Endothelial cell of umbilical vein (primary cell): ENCODE data around the gene PLA2G1B. TPM values are rescaled to one million over a fixed set of nuclear protein-coding genes. Genes with fewer than 3 reads are reported as not detected.

Experiments
- BruUV-seq: library from RNA; stranded (reverse); fragments of 400-500 nt; replicated peaks from 2 replicates; lab custom pipeline; 2021; lab: Mats Ljungman, UMichigan
- CTCF ChIA-PET: fragments of 300-600, 350-600 bp; sonication (Branson Sonifier 250); formaldehyde crosslinking; loops from one replicate; lab custom pipeline; 2021; ENCODE audit warnings: antibody characterized with exemption, inconsistent platforms; lab: Charles Lee
- POLR2A ChIA-PET: fragments of 300-600, 350-600 bp; sonication (Branson Sonifier 250); formaldehyde crosslinking; loops from one replicate; lab custom pipeline; 2021; ENCODE audit warnings: antibody characterized with exemption, inconsistent platforms; lab: Charles Lee
- DNase-seq: peaks from one replicate; pipeline ENCODE4 v3.0.0-alpha.2; 2011; ENCODE audit warnings: low read depth, low spot score
- FAIRE-seq: peaks from 2 replicates; lab custom pipeline; 2011; peaks lifted over from hg19 to GRCh38; lab: Jason Lieb, UNC
- H2AFZ ChIP-seq: 2 replicates; pipeline ENCODE4 v1.6.0; 2012; ENCODE audit warnings: low read depth, low read length, control low read depth, inconsistent platforms
- H3K27ac ChIP-seq: 2 replicates; pipeline ENCODE4 v1.5.1; 2011; ENCODE audit warnings: low read depth, mild to moderate bottlenecking, control low read depth, low read length, moderate library complexity; ENCODE audit not compliant: insufficient read depth
- H3K27me3 ChIP-seq, 2 experiments: 2 replicates each; pipeline versions ENCODE4 v1.6.0 to v1.6.1; 2011; ENCODE audit warnings: low read length in 2 of 2, mixed read lengths in 1 of 2; ENCODE audit not compliant: control insufficient read depth in 2 of 2, insufficient read depth in 2 of 2
- H3K36me3 ChIP-seq, 2 experiments: 2 replicates in 1 of 2; 3 replicates in 1 of 2; pipeline ENCODE4 v1.5.1; 2011; ENCODE audit warnings: low read length in 2 of 2, mild to moderate bottlenecking in 1 of 2, moderate library complexity in 1 of 2; ENCODE audit not compliant: control insufficient read depth in 2 of 2, insufficient read depth in 2 of 2; ENCODE audit errors: extremely low read depth in 1 of 2
- H3K4me1 ChIP-seq: 3 replicates; pipeline ENCODE4 v1.5.1; 2011; ENCODE audit warnings: mild to moderate bottlenecking, low read length; ENCODE audit not compliant: control insufficient read depth, insufficient read depth; ENCODE audit errors: extremely low read depth
- H3K4me2 ChIP-seq: 2 replicates; pipeline ENCODE4 v1.6.1; 2011; ENCODE audit warnings: low read length, control low read depth, mixed read lengths; ENCODE audit not compliant: insufficient read depth
- H3K4me3 ChIP-seq, 3 experiments: fragments of 200-600 bp in 1 of 3; sonication (generic), shearing (Covaris generic) in 1 of 3; replicated peaks in 1 of 3; 2 replicates each; pipeline ENCODE4 v1.5.1; 2011 to 2016; ENCODE audit warnings: control low read depth in 3 of 3, low read length in 3 of 3, mild to moderate bottlenecking in 2 of 3, inconsistent platforms in 1 of 3, low read depth in 1 of 3, moderate library complexity in 1 of 3; ENCODE audit not compliant: insufficient read depth in 1 of 3
- H3K79me2 ChIP-seq: 2 replicates; pipeline ENCODE4 v1.6.0; 2012; ENCODE audit warnings: low read length, inconsistent platforms; ENCODE audit not compliant: control insufficient read depth, insufficient read depth
- H3K9ac ChIP-seq: replicated peaks from 2 replicates; pipeline ENCODE3; 2011; ENCODE audit warnings: low read length, control low read depth; ENCODE audit not compliant: insufficient read depth; ENCODE audit errors: extremely low read depth
- H3K9me1 ChIP-seq: replicated peaks from 3 replicates; pipeline ENCODE4 v1.6.0; 2011; ENCODE audit warnings: mild to moderate bottlenecking, low read length; ENCODE audit not compliant: control insufficient read depth, insufficient read depth; ENCODE audit errors: extremely low read depth
- H3K9me3 ChIP-seq: replicated peaks from 2 replicates; pipeline ENCODE4 v1.5.1; 2012; ENCODE audit warnings: low read length, inconsistent platforms; ENCODE audit not compliant: control insufficient read depth, insufficient read depth
- H4K20me1 ChIP-seq: replicated peaks from 2 replicates; pipeline ENCODE3; 2011; ENCODE audit warnings: mild to moderate bottlenecking, low read length; ENCODE audit not compliant: control insufficient read depth, insufficient read depth; ENCODE audit errors: extremely low read depth
- EZH2 ChIP-seq: IDR thresholded peaks from 2 replicates; pipeline ENCODE4 v1.6.1; 2012; ENCODE audit warnings: borderline replicate concordance, low read depth, mild to moderate bottlenecking, moderate library complexity, low read length, inconsistent platforms; ENCODE audit not compliant: severe bottlenecking
- FOS ChIP-seq: IDR thresholded peaks from 2 replicates; pipeline ENCODE4 v1.6.1; 2011; ENCODE audit warnings: mild to moderate bottlenecking, low read length, moderate library complexity, borderline replicate concordance; ENCODE audit not compliant: insufficient read depth
- GATA2 ChIP-seq: IDR thresholded peaks from 2 replicates; pipeline ENCODE4 v1.7.0; 2011; ENCODE audit warnings: low read depth, mild to moderate bottlenecking, moderate library complexity, mixed read lengths, low read length; ENCODE audit not compliant: insufficient read length, insufficient read depth
- JUN ChIP-seq: IDR thresholded peaks from 2 replicates; pipeline ENCODE4 v1.6.1; 2011; ENCODE audit warnings: borderline replicate concordance, low read depth; ENCODE audit not compliant: insufficient read length, insufficient read depth
- MYC ChIP-seq: IDR thresholded peaks from one replicate; pipeline ENCODE4 v1.6.1; 2011; ENCODE audit warnings: mild to moderate bottlenecking, low read depth, low read length
- POLR2A ChIP-seq: IDR thresholded peaks from 2 replicates; pipeline ENCODE4 v1.6.1; 2012; ENCODE audit warnings: low read depth, mild to moderate bottlenecking, control low read depth, low read length
- POLR2AphosphoS5 ChIP-seq: IDR thresholded peaks from 2 replicates; pipeline ENCODE4 v1.6.1; 2012; ENCODE audit warnings: low read depth, mild to moderate bottlenecking, control low read depth, low read length, moderate library complexity; ENCODE audit not compliant: insufficient read depth
- dilution Hi-C: fragments of 300-500 bp; cut with MboI; formaldehyde crosslinking; loops from one replicate; pipeline ENCODE4 v1.15.0; 2019; ENCODE audit warnings: low sequenced_read_pairs; ENCODE audit not compliant: extremely low pct_ligation_motif_present
- intact Hi-C: fragments of 100-400 bp; cut with micrococcal nuclease; formaldehyde crosslinking; loops from one replicate; pipeline ENCODE4 v1.10.0; 2022
- polyA plus RNA-seq, 4 experiments: library from polyadenylated mRNA; depleted of rRNA in 3 of 4; stranded (reverse) in 3 of 4; unstranded in 1 of 4; fragments of >200 nt; gene quantifications; 2 replicates each; pipeline versions ENCODE4 v1.2.1 to v1.2.3, GENCODE V29; 2011 to 2012; ENCODE audit warnings: missing spikeins in 1 of 4
- total RNA-seq: library from RNA; stranded (reverse); gene quantifications from 2 replicates; pipeline ENCODE4 v1.2.3, GENCODE V29; 2021
- TF ChIP-seq, protein P1 (sequence below), 2 donors: IDR thresholded peaks; 1 replicate in 1 of 2; 2 replicates in 1 of 2; pipeline ENCODE4 v1.5.1; 2011; ENCODE audit warnings: low read length in 2 of 2, mild to moderate bottlenecking in 2 of 2, moderate library complexity in 2 of 2, control low read depth in 1 of 2, inconsistent platforms in 1 of 2, low read depth in 1 of 2; ENCODE audit not compliant: insufficient read depth in 1 of 2; ENCODE audit errors: extremely low read depth in 1 of 2
- TF ChIP-seq, protein P2 (sequence below): IDR thresholded peaks from 2 replicates; pipeline ENCODE4 v1.6.1; 2011; ENCODE audit not compliant: insufficient read depth, insufficient read length

The PLA2G1B gene
- total and polyA plus RNA-seq, 2 donors (not counting 3 experiments of a cell fraction or from before 2014, with no cell fraction given): not detected

DNA sequence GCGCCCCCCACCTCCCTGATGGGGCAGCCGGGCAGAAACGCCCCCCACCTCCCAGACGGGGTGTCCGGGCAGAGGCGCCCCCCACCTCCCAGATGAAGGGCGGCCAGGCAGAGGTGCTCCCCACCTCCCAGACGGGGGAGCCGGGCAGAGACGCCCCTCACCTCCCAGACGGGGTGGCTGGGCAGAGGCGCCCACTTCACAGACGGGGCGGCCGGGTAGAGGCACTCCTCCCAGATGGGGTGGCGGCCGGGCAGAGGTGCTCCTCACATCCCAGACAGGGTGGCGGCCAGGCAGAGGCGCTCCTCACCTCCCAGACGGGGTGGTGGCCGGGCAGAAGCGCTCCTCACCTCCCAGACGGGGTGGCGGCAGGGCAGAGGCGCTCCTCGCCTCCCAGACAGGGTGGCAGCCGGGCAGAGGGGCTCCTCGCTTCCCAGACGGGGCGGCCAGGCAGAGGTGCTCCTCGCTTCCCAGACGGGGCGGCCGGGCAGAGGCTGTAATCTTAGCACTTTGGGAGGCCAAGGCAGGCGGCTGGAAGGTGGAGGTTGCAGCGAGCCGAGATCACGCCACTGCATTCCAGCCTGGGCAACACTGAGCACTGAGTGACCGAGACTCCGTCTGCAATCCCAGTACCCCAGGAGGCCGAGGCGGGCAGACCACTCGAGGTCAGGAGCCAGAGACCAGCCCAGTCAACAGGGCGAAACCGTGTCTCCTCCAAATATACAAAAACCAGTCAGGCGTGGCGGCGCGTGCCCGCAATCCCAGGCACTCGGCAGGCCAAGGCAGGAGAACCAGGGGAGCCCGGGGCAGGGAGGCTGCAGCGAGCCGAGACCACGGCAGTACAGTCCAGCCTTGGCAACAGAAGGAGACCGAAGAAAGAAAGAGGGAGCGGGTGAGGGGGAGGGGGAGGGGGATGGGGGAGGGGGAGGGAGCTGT is 49.2 kb downstream of the PLA2G1B start:
- Histone ChIP-seq H3K36me3 (no peaks in the 10 kb centered on the region), H3K4me1 (no peaks in the 10 kb centered on the region), H3K27ac (no peak overlapping the region), H3K27me3 (no peaks in the 10 kb centered on the region), H3K4me2 (no peak overlapping the region), H4K20me1 (no peaks in the 10 kb centered on the region), H2AFZ (no peak overlapping the region), H3K9me3 (no peaks in the 10 kb centered on the region), H3K9ac (no peak overlapping the region), H3K9me1 (no peaks in the 10 kb centered on the region), H3K79me2 (no peaks in the 10 kb centered on the region), H3K4me3 (no peak overlapping the region)
- ChIA-PET POLR2A (interaction anchor here (0.8 kb wide), 1 partner anchor 13 kb away, joined by 3 read pairs; the partner anchor contains the start of gene RNU4-2), CTCF (interaction anchor here (2.0 kb wide), 1 partner anchor 50 kb away, joined by 5 read pairs; no protein-coding TSS in a partner anchor)
- FAIRE-seq (no peak), DNase-seq (no peak)
- no TSS peak for BruUV-seq
- intact Hi-C loops (no loop called here), dilution Hi-C loops (no loop called here)
- TF ChIP-seq, protein P1, sequence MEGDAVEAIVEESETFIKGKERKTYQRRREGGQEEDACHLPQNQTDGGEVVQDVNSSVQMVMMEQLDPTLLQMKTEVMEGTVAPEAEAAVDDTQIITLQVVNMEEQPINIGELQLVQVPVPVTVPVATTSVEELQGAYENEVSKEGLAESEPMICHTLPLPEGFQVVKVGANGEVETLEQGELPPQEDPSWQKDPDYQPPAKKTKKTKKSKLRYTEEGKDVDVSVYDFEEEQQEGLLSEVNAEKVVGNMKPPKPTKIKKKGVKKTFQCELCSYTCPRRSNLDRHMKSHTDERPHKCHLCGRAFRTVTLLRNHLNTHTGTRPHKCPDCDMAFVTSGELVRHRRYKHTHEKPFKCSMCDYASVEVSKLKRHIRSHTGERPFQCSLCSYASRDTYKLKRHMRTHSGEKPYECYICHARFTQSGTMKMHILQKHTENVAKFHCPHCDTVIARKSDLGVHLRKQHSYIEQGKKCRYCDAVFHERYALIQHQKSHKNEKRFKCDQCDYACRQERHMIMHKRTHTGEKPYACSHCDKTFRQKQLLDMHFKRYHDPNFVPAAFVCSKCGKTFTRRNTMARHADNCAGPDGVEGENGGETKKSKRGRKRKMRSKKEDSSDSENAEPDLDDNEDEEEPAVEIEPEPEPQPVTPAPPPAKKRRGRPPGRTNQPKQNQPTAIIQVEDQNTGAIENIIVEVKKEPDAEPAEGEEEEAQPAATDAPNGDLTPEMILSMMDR (IDR thresholded peaks at IDR 0.05; ENCODE audit: extremely low read depth in 1 of 2, insufficient read depth in 1 of 2, low read depth in 1 of 2, low read length in 2 of 2): no peak
- no peak for TF ChIP-seq GATA2
- no peak for TF ChIP-seq POLR2A
- TF ChIP-seq JUN: no peak
- TF ChIP-seq MYC: no peak
- no peak for TF ChIP-seq EZH2
- no peak for TF ChIP-seq POLR2AphosphoS5
- TF ChIP-seq, protein P2, sequence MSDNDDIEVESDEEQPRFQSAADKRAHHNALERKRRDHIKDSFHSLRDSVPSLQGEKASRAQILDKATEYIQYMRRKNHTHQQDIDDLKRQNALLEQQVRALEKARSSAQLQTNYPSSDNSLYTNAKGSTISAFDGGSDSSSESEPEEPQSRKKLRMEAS: no peak
- no peak for TF ChIP-seq FOS
